Effector memory CD4-positive, alpha-beta T cell (primary cell): ENCODE data around the gene TTLL11.

ENCODE experiments used
- DNase-seq, 3 donors: peaks; one replicate each; pipeline ENCODE4 v3.0.0-alpha.2; 2020
- H3K27ac ChIP-seq: 2 replicates; pipeline ENCODE4 v1.7.0; 2013; ENCODE audit warnings: mild to moderate bottlenecking, low read length, moderate library complexity; ENCODE audit not compliant: insufficient read depth, poor library complexity, severe bottlenecking
- H3K27me3 ChIP-seq: replicated peaks from 2 replicates; pipeline ENCODE4 v1.7.0; 2013; ENCODE audit warnings: mild to moderate bottlenecking, low read length; ENCODE audit not compliant: insufficient read depth, control insufficient read depth, poor library complexity, severe bottlenecking
- H3K36me3 ChIP-seq: 2 replicates; pipeline ENCODE4 v1.7.0; 2013; ENCODE audit warnings: mild to moderate bottlenecking, low read length, moderate library complexity; ENCODE audit not compliant: control insufficient read depth, insufficient read depth
- H3K4me1 ChIP-seq: 2 replicates; pipeline ENCODE4 v1.7.0; 2013; ENCODE audit warnings: low read length, mild to moderate bottlenecking; ENCODE audit not compliant: control insufficient read depth, insufficient read depth, poor library complexity, severe bottlenecking
- H3K4me3 ChIP-seq: 2 replicates; pipeline ENCODE4 v1.7.0; 2013; ENCODE audit warnings: low read length, low read depth, mild to moderate bottlenecking; ENCODE audit not compliant: insufficient read depth, poor library complexity, severe bottlenecking
- H3K9me3 ChIP-seq: 2 replicates; pipeline ENCODE4 v1.7.0; 2013; ENCODE audit warnings: mild to moderate bottlenecking, low read length, moderate library complexity; ENCODE audit not compliant: control insufficient read depth

Gene TTLL11

GRCh38 chr9:121881920-121882500 is 211.1 kb downstream of the TTLL11 start:
- Histone ChIP-seq H3K27ac (no peak overlapping the region), H3K9me3 (no peaks in the 10 kb centered on the region), H3K4me1 (no peaks in the 10 kb centered on the region), H3K27me3 (no peaks in the 10 kb centered on the region), H3K36me3 (no peaks in the 10 kb centered on the region), H3K4me3 (no peak overlapping the region)
- no peak for DNase-seq

- Histone ChIP-seq H3K27ac (no peak overlapping the region), H3K4me3 (no peak overlapping the region), H3K4me1 (no peaks in the 10 kb centered on the region), H3K9me3 (no peaks in the 10 kb centered on the region), H3K27me3 (no peaks in the 10 kb centered on the region), H3K36me3 (no peaks in the 10 kb centered on the region)
- no peak for DNase-seq
Observed at GRCh38 chr9:121880343-121880898, 212.7 kb downstream of the TTLL11 start.

- H3K27me3 ChIP-seq = no peaks in the 10 kb centered on the region
- no peak for DNase-seq
- no peaks in the 10 kb centered on the region for H3K9me3 ChIP-seq
- no peaks in the 10 kb centered on the region for H3K36me3 ChIP-seq
- H3K4me1 ChIP-seq = no peaks in the 10 kb centered on the region
- H3K4me3 ChIP-seq = no peak overlapping the region
- no peak overlapping the region for H3K27ac ChIP-seq
Observed at GRCh38 chr9:121878271-121878822, 214.8 kb downstream of the TTLL11 start.

GRCh38 chr9:121876658-121877271 is 216.3 kb downstream of the TTLL11 start:
- Histone ChIP-seq H3K4me1 (no peaks in the 10 kb centered on the region), H3K9me3 (no peaks in the 10 kb centered on the region), H3K4me3 (no peak overlapping the region), H3K36me3 (no peaks in the 10 kb centered on the region), H3K27me3 (no peaks in the 10 kb centered on the region), H3K27ac (no peak overlapping the region)
- no peak for DNase-seq

- H3K27ac ChIP-seq = no peak overlapping the region
- H3K36me3 ChIP-seq = no peaks in the 10 kb centered on the region
- no peak overlapping the region for H3K4me3 ChIP-seq
- H3K4me1 ChIP-seq = no peaks in the 10 kb centered on the region
- H3K9me3 ChIP-seq = no peaks in the 10 kb centered on the region
- H3K27me3 ChIP-seq = no peaks in the 10 kb centered on the region
- DNase-seq = no peak
Observed at GRCh38 chr9:121876255-121876654, 216.9 kb downstream of the TTLL11 start.

GRCh38 chr9:121874524-121874923 is 218.6 kb downstream of the TTLL11 start:
- Histone ChIP-seq H3K27ac (no peak overlapping the region), H3K4me3 (no peak overlapping the region), H3K27me3 (no peaks in the 10 kb centered on the region), H3K36me3 (no peaks in the 10 kb centered on the region), H3K4me1 (no peaks in the 10 kb centered on the region), H3K9me3 (no peaks in the 10 kb centered on the region)
- no peak for DNase-seq

- Histone ChIP-seq H3K4me3 (no peak overlapping the region), H3K9me3 (no peaks in the 10 kb centered on the region), H3K27ac (no peak overlapping the region), H3K27me3 (no peaks in the 10 kb centered on the region), H3K36me3 (no peaks in the 10 kb centered on the region), H3K4me1 (no peaks in the 10 kb centered on the region)
- DNase-seq = no peak
Observed at GRCh38 chr9:121871431-121872025, 221.6 kb downstream of the TTLL11 start.

- no peak for DNase-seq
Observed at GRCh38 chr9:121870271-121870670, 222.8 kb downstream of the TTLL11 start.

GRCh38 chr9:121868626-121869025 is 224.5 kb downstream of the TTLL11 start:
- no peaks in the 10 kb centered on the region for H3K36me3 ChIP-seq
- H3K9me3 ChIP-seq = no peaks in the 10 kb centered on the region
- no peak overlapping the region for H3K27ac ChIP-seq
- no peak for DNase-seq
- no peak overlapping the region for H3K4me3 ChIP-seq
- H3K27me3 ChIP-seq = no peaks in the 10 kb centered on the region
- H3K4me1 ChIP-seq = no peaks in the 10 kb centered on the region

More at GRCh38 chr9:121870271-121870670, 222.8 kb downstream of the TTLL11 start:
- no peaks in the 10 kb centered on the region for H3K27me3 ChIP-seq
- no peak overlapping the region for H3K27ac ChIP-seq
- no peaks in the 10 kb centered on the region for H3K4me1 ChIP-seq
- H3K36me3 ChIP-seq = no peaks in the 10 kb centered on the region
- H3K4me3 ChIP-seq = no peak overlapping the region
- H3K9me3 ChIP-seq = no peaks in the 10 kb centered on the region

- no peaks in the 10 kb centered on the region for H3K4me1 ChIP-seq
- no peaks in the 10 kb centered on the region for H3K27me3 ChIP-seq
- no peaks in the 10 kb centered on the region for H3K9me3 ChIP-seq
- no peaks in the 10 kb centered on the region for H3K36me3 ChIP-seq
- no peak overlapping the region for H3K4me3 ChIP-seq
- no peak overlapping the region for H3K27ac ChIP-seq
- no peak for DNase-seq
Observed at GRCh38 chr9:121866927-121867326, 226.2 kb downstream of the TTLL11 start.
